GM10266 (cell line): ENCODE measurements around the gene DRICH1.
"Not testable (repeated sequence)": the region's sequence is repeated elsewhere in the genome, so short reads cannot be mapped to it uniquely, and the experiment has no call there.

Experiments used
- DNase-seq: peaks from one replicate; pipeline ENCODE4 v3.0.0; 2012; ENCODE audit errors: extremely low spot score
- CTCF ChIP-seq: IDR thresholded peaks from 2 replicates; pipeline ENCODE4 v1.5.1; 2012; ENCODE audit warnings: mild to moderate bottlenecking, low read depth; ENCODE audit not compliant: control insufficient read depth, insufficient read depth; ENCODE audit errors: missing control alignments

The DRICH1 gene

GRCh38 chr22:23579280-23579679 is 52.8 kb downstream of the DRICH1 start:
- TF ChIP-seq CTCF, result no peak
- DNase-seq, result no peak

- no peak for DNase-seq
- no peak for TF ChIP-seq CTCF
Observed at GRCh38 chr22:23578306-23578705, 53.8 kb downstream of the DRICH1 start.

- no peak for TF ChIP-seq CTCF
- no peak for DNase-seq
Observed at GRCh38 chr22:23576681-23577080, 55.4 kb downstream of the DRICH1 start.

DNA sequence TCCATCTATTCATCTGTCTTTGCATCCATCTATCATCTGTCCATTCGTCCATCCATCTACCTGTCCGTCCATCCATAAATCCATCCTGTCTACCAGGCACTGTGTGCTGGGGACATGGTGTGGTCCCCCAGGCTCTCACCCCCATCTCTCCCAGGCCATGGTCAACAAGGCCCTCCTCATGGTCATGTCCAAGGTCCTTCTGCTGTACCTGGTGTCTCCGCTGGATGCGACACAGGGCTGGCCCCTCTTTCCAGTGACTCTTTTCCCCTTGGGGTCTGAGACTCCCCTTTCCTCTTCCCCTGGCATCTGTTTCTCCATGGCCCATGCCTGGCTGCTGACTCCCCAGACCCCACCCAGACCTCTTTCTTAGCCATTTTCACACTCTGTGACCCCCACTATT is 56.5 kb downstream of the DRICH1 start:
- no peak for TF ChIP-seq CTCF
- DNase-seq, result no peak

- TF ChIP-seq CTCF, result no peak
- DNase-seq, result no peak
Observed at GRCh38 chr22:23574877-23575276, 57.2 kb downstream of the DRICH1 start.

DNA sequence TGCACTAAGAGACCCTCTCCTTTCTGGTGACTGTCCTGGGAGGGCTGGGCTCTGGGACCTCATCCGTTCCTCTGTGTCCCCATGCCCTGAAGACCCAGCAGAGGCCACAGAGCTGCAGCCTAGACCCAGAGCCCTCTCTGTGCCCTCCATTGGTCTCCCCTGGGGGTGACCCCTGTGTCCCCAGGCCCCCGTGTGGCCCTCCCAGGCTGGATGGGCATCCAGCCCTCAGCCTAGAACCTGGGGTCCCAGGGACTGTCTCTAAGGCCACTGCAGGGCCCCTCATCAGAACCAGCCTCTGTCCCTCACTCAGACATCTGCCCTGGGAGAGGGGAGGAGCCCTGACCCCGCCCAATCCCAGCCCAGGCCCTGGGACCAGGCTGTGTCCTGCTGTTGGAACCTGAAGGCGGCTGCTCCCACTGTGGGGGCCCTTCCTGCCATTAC is 57.7 kb downstream of the DRICH1 start:
- no peak for TF ChIP-seq CTCF
- DNase-seq, result no peak

DNA sequence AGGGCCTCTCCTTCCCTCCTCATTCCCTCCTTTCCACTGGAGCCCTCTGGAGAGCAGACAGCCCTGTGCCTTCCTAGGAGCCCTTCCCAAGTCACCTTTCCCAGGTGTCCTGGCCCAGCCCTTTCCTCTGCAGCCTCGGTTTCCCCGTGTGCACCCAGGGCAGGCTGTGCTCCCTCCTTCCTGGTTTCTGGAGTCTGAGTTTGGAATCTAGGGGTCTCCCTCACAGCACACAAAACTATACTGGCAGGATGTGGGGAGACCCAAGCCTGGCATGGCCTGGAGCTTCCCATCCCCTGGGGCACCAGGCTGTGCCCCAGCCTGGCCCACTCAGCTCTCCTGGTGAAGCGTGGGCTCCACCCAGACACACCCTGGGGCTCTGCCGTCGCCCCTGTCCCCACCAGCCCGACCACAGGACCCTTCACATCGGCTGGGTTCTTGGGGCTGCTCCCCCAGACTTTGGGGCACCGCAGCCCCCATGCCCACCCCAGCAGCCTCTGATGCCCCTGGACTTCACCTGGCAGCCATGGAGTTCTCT is 58.4 kb downstream of the DRICH1 start:
- DNase-seq, result not testable (repeated sequence)

GRCh38 chr22:23573106-23573505 is 59.0 kb downstream of the DRICH1 start:
- not testable (repeated sequence) for DNase-seq

GRCh38 chr22:23571486-23571885 is 60.6 kb downstream of the DRICH1 start:
- TF ChIP-seq CTCF, result no peak
- DNase-seq, result no peak
